ENCODE measurements around the gene C1QL4. TPM values are rescaled to one million over a fixed set of nuclear protein-coding genes. Genes with fewer than 3 reads are reported as not detected.

Gene C1QL4
- polyA plus RNA-seq, 1 donor from 2014 or later, result 13.7 TPM

DNA sequence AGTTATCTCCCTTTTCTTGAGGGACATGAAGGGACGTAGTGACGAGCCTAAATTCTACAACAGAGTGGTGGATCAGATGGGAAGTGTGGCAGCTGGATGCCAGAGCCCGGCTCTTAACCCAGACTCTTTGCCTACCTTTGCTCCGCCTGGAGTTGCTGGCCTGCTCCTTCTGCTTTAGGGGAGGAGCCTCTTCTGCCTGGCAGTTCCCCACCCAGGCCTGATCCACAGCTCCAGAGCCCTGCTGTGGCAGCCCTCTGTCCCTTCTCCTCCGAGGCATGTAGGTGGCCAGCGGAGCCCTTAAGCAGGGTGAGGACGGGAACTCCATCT, 44.3 kb downstream of the C1QL4 start:
- Histone ChIP-seq H3K9me2 (ENCODE audit: insufficient read depth, low read length) (no peaks in the 10 kb centered on the region), H3K4me2 (ENCODE audit: low read length) (no peak overlapping the region), H3K9ac (ENCODE audit: low read length) (no peak overlapping the region), H3K27ac (ENCODE audit: low read length) (no peak overlapping the region), H3F3A (ENCODE audit: insufficient read depth, low read length, poor library complexity, severe bottlenecking) (no peaks in the 10 kb centered on the region), H3K4me3 (ENCODE audit: low read length) (no peak overlapping the region), H4K20me1 (ENCODE audit: insufficient read depth) (no peaks in the 10 kb centered on the region), H3K9me3 (ENCODE audit: low read length) (no peaks in the 10 kb centered on the region), H3K36me3 (ENCODE audit: insufficient read depth, low read length) (no peaks in the 10 kb centered on the region), H3K79me2 (replicated peaks; ENCODE audit: insufficient read depth, low read length) (no peaks in the 10 kb centered on the region), H3K27me3 (ENCODE audit: insufficient read depth, low read depth, low read length) (peaks cover 50% of the 10 kb centered on the region), H2AFZ (ENCODE audit: low read depth, low read length) (no peak overlapping the region)
- no peak for TF ChIP-seq SMC3 (conservative IDR thresholded peaks at IDR 0.05; ENCODE audit: poor library complexity)
- TF ChIP-seq, protein P1, sequence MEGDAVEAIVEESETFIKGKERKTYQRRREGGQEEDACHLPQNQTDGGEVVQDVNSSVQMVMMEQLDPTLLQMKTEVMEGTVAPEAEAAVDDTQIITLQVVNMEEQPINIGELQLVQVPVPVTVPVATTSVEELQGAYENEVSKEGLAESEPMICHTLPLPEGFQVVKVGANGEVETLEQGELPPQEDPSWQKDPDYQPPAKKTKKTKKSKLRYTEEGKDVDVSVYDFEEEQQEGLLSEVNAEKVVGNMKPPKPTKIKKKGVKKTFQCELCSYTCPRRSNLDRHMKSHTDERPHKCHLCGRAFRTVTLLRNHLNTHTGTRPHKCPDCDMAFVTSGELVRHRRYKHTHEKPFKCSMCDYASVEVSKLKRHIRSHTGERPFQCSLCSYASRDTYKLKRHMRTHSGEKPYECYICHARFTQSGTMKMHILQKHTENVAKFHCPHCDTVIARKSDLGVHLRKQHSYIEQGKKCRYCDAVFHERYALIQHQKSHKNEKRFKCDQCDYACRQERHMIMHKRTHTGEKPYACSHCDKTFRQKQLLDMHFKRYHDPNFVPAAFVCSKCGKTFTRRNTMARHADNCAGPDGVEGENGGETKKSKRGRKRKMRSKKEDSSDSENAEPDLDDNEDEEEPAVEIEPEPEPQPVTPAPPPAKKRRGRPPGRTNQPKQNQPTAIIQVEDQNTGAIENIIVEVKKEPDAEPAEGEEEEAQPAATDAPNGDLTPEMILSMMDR (IDR thresholded peaks at IDR 0.05; ENCODE audit: poor library complexity, severe bottlenecking), result no peak
- no peak for TF ChIP-seq EZH2 (IDR thresholded peaks at IDR 0.05; ENCODE audit: borderline replicate concordance, insufficient read depth, low read length, poor library complexity, severe bottlenecking)
- TF ChIP-seq MXI1 (conservative IDR thresholded peaks at IDR 0.05; ENCODE audit: poor library complexity, severe bottlenecking), result no peak
- no peak for TF ChIP-seq TAF1 (IDR thresholded peaks at IDR 0.05; ENCODE audit: low read depth)
- no peak for TF ChIP-seq EP300 (conservative IDR thresholded peaks at IDR 0.05; ENCODE audit: poor library complexity, severe bottlenecking)
- no peak for TF ChIP-seq RAD21 (conservative IDR thresholded peaks at IDR 0.05)
- TF ChIP-seq, protein P2, sequence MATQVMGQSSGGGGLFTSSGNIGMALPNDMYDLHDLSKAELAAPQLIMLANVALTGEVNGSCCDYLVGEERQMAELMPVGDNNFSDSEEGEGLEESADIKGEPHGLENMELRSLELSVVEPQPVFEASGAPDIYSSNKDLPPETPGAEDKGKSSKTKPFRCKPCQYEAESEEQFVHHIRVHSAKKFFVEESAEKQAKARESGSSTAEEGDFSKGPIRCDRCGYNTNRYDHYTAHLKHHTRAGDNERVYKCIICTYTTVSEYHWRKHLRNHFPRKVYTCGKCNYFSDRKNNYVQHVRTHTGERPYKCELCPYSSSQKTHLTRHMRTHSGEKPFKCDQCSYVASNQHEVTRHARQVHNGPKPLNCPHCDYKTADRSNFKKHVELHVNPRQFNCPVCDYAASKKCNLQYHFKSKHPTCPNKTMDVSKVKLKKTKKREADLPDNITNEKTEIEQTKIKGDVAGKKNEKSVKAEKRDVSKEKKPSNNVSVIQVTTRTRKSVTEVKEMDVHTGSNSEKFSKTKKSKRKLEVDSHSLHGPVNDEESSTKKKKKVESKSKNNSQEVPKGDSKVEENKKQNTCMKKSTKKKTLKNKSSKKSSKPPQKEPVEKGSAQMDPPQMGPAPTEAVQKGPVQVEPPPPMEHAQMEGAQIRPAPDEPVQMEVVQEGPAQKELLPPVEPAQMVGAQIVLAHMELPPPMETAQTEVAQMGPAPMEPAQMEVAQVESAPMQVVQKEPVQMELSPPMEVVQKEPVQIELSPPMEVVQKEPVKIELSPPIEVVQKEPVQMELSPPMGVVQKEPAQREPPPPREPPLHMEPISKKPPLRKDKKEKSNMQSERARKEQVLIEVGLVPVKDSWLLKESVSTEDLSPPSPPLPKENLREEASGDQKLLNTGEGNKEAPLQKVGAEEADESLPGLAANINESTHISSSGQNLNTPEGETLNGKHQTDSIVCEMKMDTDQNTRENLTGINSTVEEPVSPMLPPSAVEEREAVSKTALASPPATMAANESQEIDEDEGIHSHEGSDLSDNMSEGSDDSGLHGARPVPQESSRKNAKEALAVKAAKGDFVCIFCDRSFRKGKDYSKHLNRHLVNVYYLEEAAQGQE (IDR thresholded peaks at IDR 0.05; ENCODE audit: borderline replicate concordance), result no peak
- TF ChIP-seq POLR2AphosphoS5 (IDR thresholded peaks at IDR 0.05), result no peak

DNA sequence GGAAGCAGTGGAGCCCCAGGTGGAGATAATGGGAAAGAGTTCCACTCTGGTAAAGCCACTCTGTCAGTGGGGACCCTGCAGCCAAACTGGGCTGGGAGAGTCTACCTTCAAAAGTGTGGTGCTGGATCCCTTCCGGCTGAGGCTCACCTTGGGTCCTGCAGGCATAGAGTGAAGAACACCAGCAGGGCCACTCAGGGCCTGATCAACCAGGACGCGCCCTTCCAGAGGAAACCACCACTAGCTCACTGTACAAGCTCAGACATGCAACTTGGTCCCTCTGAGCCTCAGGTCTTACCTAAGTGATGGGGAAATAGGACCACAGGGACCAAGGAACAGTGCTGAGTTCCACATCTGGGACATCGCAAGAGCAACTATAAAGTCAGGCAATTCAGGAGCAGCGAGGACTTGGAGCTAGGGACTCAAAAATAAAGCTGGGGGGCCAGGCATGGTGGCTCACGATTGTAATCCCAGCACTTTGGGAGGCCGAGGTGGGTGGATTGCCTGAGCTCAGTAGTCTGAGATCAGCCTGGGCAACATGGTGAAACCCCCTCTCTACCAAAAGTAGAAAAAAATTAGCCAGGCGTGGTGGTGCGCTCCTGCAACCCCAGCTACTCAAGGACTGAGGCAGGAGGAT, 47.9 kb downstream of the C1QL4 start:
- no peak for TF ChIP-seq EZH2 (IDR thresholded peaks at IDR 0.05; ENCODE audit: borderline replicate concordance, insufficient read depth, low read length, poor library complexity, severe bottlenecking)
- TF ChIP-seq, protein P1 (IDR thresholded peaks at IDR 0.05; ENCODE audit: poor library complexity, severe bottlenecking), result no peak
- no peak for TF ChIP-seq RAD21 (conservative IDR thresholded peaks at IDR 0.05)
- no peak for TF ChIP-seq MXI1 (conservative IDR thresholded peaks at IDR 0.05; ENCODE audit: poor library complexity, severe bottlenecking)
- TF ChIP-seq EP300 (conservative IDR thresholded peaks at IDR 0.05; ENCODE audit: poor library complexity, severe bottlenecking), result no peak
- no peak for TF ChIP-seq POLR2AphosphoS5 (IDR thresholded peaks at IDR 0.05)
- TF ChIP-seq, protein P2 (IDR thresholded peaks at IDR 0.05; ENCODE audit: borderline replicate concordance), result no peak
- no peak for TF ChIP-seq TAF1 (IDR thresholded peaks at IDR 0.05; ENCODE audit: low read depth)
- no peak for TF ChIP-seq SMC3 (conservative IDR thresholded peaks at IDR 0.05; ENCODE audit: poor library complexity)
- H2AFZ ChIP-seq (ENCODE audit: low read depth, low read length), result no peak overlapping the region
- no peaks in the 10 kb centered on the region for H3K9me3 ChIP-seq (ENCODE audit: low read length)
- H3K27me3 ChIP-seq (ENCODE audit: insufficient read depth, low read depth, low read length), result peaks cover 13% of the 10 kb centered on the region
- no peaks in the 10 kb centered on the region for H3K79me2 ChIP-seq (replicated peaks; ENCODE audit: insufficient read depth, low read length)
- no peak overlapping the region for H3K9ac ChIP-seq (ENCODE audit: low read length)
- no peaks in the 10 kb centered on the region for H3K9me2 ChIP-seq (ENCODE audit: insufficient read depth, low read length)
- no peaks in the 10 kb centered on the region for H3F3A ChIP-seq (ENCODE audit: insufficient read depth, low read length, poor library complexity, severe bottlenecking)
- H3K4me2 ChIP-seq (ENCODE audit: low read length), result no peak overlapping the region
- no peak overlapping the region for H3K4me3 ChIP-seq (ENCODE audit: low read length)
- H4K20me1 ChIP-seq (ENCODE audit: insufficient read depth), result no peaks in the 10 kb centered on the region
- H3K36me3 ChIP-seq (ENCODE audit: insufficient read depth, low read length), result no peaks in the 10 kb centered on the region
- no peak overlapping the region for H3K27ac ChIP-seq (ENCODE audit: low read length)
